Sigmoid colon (tissue), 7 donors: ENCODE measurements around the gene MED4. TPM values are rescaled to one million over a fixed set of nuclear protein-coding genes. Genes with fewer than 3 reads are reported as not detected.

Source experiments
- DNase-seq: peaks from one replicate; pipeline ENCODE4 v3.0.0-alpha.2; 2019
- H3K27ac ChIP-seq, 4 donors: fragments of 200-600 bp; sonication (generic); one replicate each; pipeline ENCODE4 v1.5.1; 2016 to 2019; ENCODE audit warnings: mild to moderate bottlenecking in 1 of 4
- H3K27me3 ChIP-seq, 3 donors: fragments of 200-600 bp; sonication (generic); one replicate each; pipeline ENCODE4 v1.5.1; 2019; ENCODE audit warnings: mild to moderate bottlenecking in 1 of 3
- H3K36me3 ChIP-seq, 4 donors: fragments of 200-600 bp; sonication (generic); one replicate each; pipeline ENCODE4 v1.5.1; 2016 to 2019
- H3K4me1 ChIP-seq, 4 donors: fragments of 200-600 bp; sonication (generic); one replicate each; pipeline ENCODE4 v1.5.1; 2017 to 2019
- H3K4me3 ChIP-seq, 4 donors: fragments of 200-600 bp; sonication (generic); one replicate each; pipeline ENCODE4 v1.5.1; 2017 to 2019; ENCODE audit warnings: mild to moderate bottlenecking in 2 of 4, moderate library complexity in 1 of 4
- H3K9me3 ChIP-seq, 4 donors: fragments of 200-600 bp in 3 of 4; sonication (generic) in 3 of 4; one replicate each; pipeline versions ENCODE4 v1.5.1 to v1.6.1; 2013 to 2019
- EP300 ChIP-seq, 4 donors: sonication (generic); formaldehyde crosslinking; IDR thresholded peaks; one replicate each; pipeline ENCODE4 v1.6.1; 2017; ENCODE audit warnings: antibody characterized with exemption in 4 of 4
- POLR2A ChIP-seq, 2 donors: fragments of 450-650 bp; IDR thresholded peaks; one replicate each; pipeline ENCODE4 v1.6.1; 2016; ENCODE audit warnings: antibody characterized with exemption in 2 of 2, mild to moderate bottlenecking in 2 of 2, moderate library complexity in 2 of 2
- POLR2AphosphoS5 ChIP-seq, 4 donors: sonication (generic); formaldehyde crosslinking; IDR thresholded peaks; one replicate each; pipeline ENCODE4 v1.6.1; 2017; ENCODE audit warnings: antibody characterized with exemption in 4 of 4
- WGBS, 2 donors: extraction: QIAGEN DNeasy Blood & Tissue Kit; methylation state at CpG; one replicate each; pipeline ENCODE4 v1.1.7; 2013; 5-methylcytosine and 5-hydroxymethylcytosine counted together
- intact Hi-C: fragments of 100-400 bp; cut with DNase I; formaldehyde crosslinking; loops from one replicate; pipeline ENCODE4 v1.15.1; 2023
- polyA plus RNA-seq, 3 donors: library from polyadenylated mRNA; stranded (reverse); fragments of 200-250 nt; gene quantifications; one replicate each; pipeline ENCODE4 v1.2.3, GENCODE V29; 2013
- total RNA-seq, 4 donors: library from RNA; depleted of rRNA; stranded (reverse); fragments of >200 nt; gene quantifications; one replicate each; pipeline ENCODE4 v1.1.0, GENCODE V29; 2016
- TF ChIP-seq, protein P1 (sequence below), 4 experiments: fragments of 450-650 bp in 3 of 4; fragments of 200-600 bp in 1 of 4; IDR thresholded peaks; one replicate each; pipeline ENCODE4 v1.5.1; 2016 to 2019; ENCODE audit warnings: antibody characterized with exemption in 4 of 4, mild to moderate bottlenecking in 3 of 4, moderate library complexity in 2 of 4
- donor health status: healthy with polysubstance abuse.
- donor health status: Bipolar disorder and iron deficiency.
- donor health status: healthy.

Gene MED4, protein sequence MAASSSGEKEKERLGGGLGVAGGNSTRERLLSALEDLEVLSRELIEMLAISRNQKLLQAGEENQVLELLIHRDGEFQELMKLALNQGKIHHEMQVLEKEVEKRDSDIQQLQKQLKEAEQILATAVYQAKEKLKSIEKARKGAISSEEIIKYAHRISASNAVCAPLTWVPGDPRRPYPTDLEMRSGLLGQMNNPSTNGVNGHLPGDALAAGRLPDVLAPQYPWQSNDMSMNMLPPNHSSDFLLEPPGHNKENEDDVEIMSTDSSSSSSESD
- total RNA-seq = 10 to 100 TPM; 38.5 to 63.5 (median 43.5) TPM
- polyA plus RNA-seq = 10 to 100 TPM; 49.9 to 76.9 (median 61.5) TPM

DNA sequence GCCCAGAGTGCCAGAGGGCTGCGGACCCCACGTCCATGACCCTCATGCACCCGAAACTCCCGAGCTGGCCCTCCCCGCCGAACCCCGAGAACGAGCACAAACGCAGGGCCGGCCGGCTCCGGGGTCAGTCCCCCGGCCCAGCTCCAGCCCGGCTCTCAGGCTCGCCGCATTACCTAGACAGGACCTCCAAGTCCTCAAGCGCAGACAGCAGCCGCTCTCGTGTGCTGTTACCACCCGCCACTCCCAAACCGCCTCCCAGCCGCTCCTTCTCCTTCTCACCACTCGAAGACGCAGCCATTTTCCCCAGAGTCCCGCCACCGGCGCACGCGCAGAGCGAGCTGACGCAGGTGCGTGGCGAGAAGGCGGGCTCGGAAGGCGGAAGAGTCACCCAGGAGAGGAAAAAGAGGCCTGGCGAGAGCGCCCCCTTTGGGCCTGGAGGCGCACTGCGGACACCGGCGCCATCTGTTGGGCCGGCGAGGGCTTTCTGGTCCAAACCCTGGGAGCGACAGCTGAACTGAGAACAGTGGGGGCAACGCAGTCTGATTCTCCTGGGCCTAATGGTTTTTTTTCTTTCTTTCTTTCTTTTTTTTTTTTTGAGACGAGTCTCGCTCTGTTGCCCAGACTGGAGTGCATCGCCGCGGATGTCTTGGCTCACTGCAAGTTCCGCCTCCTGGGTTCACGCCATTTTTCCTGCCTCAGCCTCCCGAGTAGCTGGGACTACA lies at the start of gene MED4:
Gene MED4, minus strand, starts transcription at position 324 of the 722 bp plus-strand sequence. Its CDS starts 26 bp downstream, at position 298.
- DNase-seq = peak; percentile 96
- Histone ChIP-seq H3K9me3 (no peaks in the 10 kb centered on the region), H3K27ac (peak within 1 kb of the TSS; percentile 78 to 88 (median 88)), H3K4me3 (peak within 1 kb of the TSS; percentile 80 to 95 (median 90)), H3K4me1 (peaks cover 0 to 40% (median 25%) of the 10 kb centered on the region in 4 donors), H3K36me3 (no peaks in the 10 kb centered on the region), H3K27me3 (no peaks in the 10 kb centered on the region)
- intact Hi-C loops = loop anchor here (1.0 to 5.0 kb wide), 5 partner anchors 30 to 437 kb away; partner anchors contain the start of genes ITM2B, NUDT15, RB1 and RCBTB2
- 10 to 11% methylated on average over 54 of the region's 54 CpGs for WGBS, 2 donors
- TF ChIP-seq EP300 (IDR thresholded peaks at IDR 0.05) (peak in 1 of 4 donors; percentile 74), POLR2AphosphoS5 (IDR thresholded peaks at IDR 0.05) (peak; percentile 96 to 98 (median 98)), POLR2A (IDR thresholded peaks at IDR 0.05) (peak; percentile 88 to 90)
- TF ChIP-seq, protein P1, sequence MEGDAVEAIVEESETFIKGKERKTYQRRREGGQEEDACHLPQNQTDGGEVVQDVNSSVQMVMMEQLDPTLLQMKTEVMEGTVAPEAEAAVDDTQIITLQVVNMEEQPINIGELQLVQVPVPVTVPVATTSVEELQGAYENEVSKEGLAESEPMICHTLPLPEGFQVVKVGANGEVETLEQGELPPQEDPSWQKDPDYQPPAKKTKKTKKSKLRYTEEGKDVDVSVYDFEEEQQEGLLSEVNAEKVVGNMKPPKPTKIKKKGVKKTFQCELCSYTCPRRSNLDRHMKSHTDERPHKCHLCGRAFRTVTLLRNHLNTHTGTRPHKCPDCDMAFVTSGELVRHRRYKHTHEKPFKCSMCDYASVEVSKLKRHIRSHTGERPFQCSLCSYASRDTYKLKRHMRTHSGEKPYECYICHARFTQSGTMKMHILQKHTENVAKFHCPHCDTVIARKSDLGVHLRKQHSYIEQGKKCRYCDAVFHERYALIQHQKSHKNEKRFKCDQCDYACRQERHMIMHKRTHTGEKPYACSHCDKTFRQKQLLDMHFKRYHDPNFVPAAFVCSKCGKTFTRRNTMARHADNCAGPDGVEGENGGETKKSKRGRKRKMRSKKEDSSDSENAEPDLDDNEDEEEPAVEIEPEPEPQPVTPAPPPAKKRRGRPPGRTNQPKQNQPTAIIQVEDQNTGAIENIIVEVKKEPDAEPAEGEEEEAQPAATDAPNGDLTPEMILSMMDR (IDR thresholded peaks at IDR 0.05) = peak; percentile 96 to 99 (median 98)

DNA sequence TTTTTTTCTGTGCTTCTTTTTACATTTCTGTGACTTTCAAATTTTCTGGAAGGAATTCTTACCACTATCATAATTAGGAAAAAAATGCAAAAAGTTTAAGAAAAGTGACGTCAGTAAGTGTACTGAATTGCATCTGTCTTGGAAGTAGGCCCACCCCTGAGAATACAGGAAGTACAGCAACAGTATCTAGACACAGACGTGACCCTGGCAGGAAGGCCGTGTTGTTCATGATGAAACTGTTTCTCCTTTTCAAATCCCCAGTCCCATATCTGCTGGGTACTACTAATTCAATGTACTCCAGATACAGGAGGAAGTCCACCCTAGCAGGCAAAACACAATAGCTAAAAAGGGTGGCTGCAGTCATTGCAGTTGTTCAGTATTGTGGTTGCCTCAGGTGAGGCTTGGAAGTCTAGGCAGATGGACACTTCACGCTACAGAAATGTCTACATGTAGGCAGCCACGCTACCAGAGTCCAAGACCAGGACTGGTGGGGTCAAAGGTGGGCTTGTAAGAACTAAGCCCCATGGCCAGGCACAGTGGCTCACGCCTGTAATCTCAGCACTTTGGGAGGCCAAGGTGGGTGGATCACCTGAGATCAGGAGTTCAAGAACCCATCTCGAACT lies 49.6 kb upstream of the MED4 start:
- Histone ChIP-seq H3K27me3 (no peaks in the 10 kb centered on the region), H3K4me3 (no peak overlapping the region), H3K27ac (peak overlapping the region; percentile 11 to 53 (median 38)), H3K36me3 (no peaks in the 10 kb centered on the region), H3K9me3 (no peaks in the 10 kb centered on the region), H3K4me1 (peaks cover 0 to 11% (median 7%) of the 10 kb centered on the region in 4 donors)
- DNase-seq = no peak
- intact Hi-C loops = no loop called here
- TF ChIP-seq POLR2AphosphoS5 (IDR thresholded peaks at IDR 0.05) = peak in 1 of 4 donors; percentile 9
- TF ChIP-seq EP300 (IDR thresholded peaks at IDR 0.05) = no peak
- 67 to 82% methylated on average over 7 of the region's 7 CpGs for WGBS, 2 donors

DNA sequence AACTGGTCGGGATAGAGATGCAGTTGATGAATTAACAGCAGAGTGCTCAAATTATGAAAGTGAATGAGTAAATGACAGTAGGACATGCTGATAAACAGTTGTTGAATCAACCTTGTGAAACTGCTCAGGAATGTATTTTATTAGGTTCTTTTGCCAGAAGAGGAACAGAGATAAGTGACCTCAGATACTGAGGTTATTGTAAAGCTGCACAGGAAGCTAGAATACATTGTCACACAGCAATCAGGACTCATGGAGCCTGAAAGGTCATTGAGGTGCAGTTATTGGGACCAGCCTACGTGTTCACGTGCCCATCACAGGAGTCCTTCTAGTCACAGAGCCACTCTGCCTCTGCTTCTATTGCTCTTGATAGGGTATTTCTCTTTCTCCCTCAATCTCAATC lies 47.5 kb upstream of the MED4 start:
- no peaks in the 10 kb centered on the region for H3K27me3 ChIP-seq
- TF ChIP-seq POLR2AphosphoS5 (IDR thresholded peaks at IDR 0.05) (no peak), POLR2A (IDR thresholded peaks at IDR 0.05) (no peak), EP300 (IDR thresholded peaks at IDR 0.05) (no peak)
- TF ChIP-seq, protein P1 (IDR thresholded peaks at IDR 0.05) = no peak
- H3K36me3 ChIP-seq = no peaks in the 10 kb centered on the region
- no peak overlapping the region for H3K27ac ChIP-seq
- no peak for DNase-seq
- 78 to 81% methylated on average over 3 of the region's 3 CpGs for WGBS, 2 donors
- H3K4me3 ChIP-seq = no peak overlapping the region
- no peaks in the 10 kb centered on the region for H3K9me3 ChIP-seq
- intact Hi-C loops = no loop called here
- H3K4me1 ChIP-seq = peaks cover 0 to 11% (median 7%) of the 10 kb centered on the region in 4 donors

DNA sequence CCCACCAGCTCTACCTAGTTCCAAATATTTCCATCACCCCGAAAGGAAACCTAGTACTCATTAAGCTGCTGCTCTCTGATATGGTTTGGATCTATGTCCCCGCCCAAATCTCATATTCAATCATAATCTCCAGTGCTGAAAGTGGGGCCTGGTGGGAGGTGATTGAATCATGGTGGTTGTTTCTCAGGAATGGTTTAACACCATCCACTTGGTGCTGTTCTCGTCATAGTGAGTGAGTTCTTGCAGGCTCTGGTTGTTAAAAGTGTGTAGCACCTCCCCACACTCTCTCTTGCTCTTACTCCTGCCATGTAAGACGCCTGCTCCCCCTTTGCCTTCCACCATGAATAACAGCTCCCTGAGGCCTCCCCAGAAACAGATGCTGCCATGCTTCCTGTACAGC lies 43.4 kb upstream of the MED4 start:
- 89 to 95% methylated on average over 4 of the region's 4 CpGs for WGBS, 2 donors
- no peaks in the 10 kb centered on the region for H3K4me1 ChIP-seq
- H3K9me3 ChIP-seq = no peaks in the 10 kb centered on the region
- TF ChIP-seq POLR2AphosphoS5 (IDR thresholded peaks at IDR 0.05) = no peak
- TF ChIP-seq, protein P1 (IDR thresholded peaks at IDR 0.05) = no peak
- no peak for TF ChIP-seq EP300 (IDR thresholded peaks at IDR 0.05)
- TF ChIP-seq POLR2A (IDR thresholded peaks at IDR 0.05) = no peak
- DNase-seq = no peak
- H3K36me3 ChIP-seq = no peaks in the 10 kb centered on the region
- H3K27me3 ChIP-seq = no peaks in the 10 kb centered on the region
- H3K27ac ChIP-seq = no peak overlapping the region
- intact Hi-C loops = no loop called here
- H3K4me3 ChIP-seq = no peak overlapping the region

DNA sequence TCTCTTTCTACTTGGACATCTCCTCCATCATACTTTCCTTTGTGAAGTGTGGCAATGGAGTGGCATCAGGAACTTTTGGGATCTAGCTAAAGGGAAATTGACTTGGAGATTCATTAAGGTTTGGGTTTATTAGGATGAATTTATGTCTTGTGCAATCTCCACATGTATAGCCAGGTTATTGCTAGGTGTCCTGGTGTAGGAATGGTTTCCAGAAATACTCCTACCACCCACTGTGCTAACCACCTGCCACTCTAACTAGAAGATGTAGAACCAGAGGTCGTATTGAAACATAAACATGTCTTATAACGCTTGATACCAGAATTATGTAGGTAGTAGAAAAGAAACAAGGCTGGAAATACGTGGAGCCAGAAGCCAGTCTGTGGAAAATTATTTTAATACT lies 38.1 kb upstream of the MED4 start:
- no peaks in the 10 kb centered on the region for H3K27me3 ChIP-seq
- 72% methylated on average over 3 of the region's 3 CpGs for WGBS, 2 donors
- H3K9me3 ChIP-seq = no peaks in the 10 kb centered on the region
- H3K4me3 ChIP-seq = no peak overlapping the region
- intact Hi-C loops = no loop called here
- TF ChIP-seq, protein P1 (IDR thresholded peaks at IDR 0.05) = no peak
- TF ChIP-seq POLR2A (IDR thresholded peaks at IDR 0.05) = no peak
- TF ChIP-seq POLR2AphosphoS5 (IDR thresholded peaks at IDR 0.05) = no peak
- no peak for TF ChIP-seq EP300 (IDR thresholded peaks at IDR 0.05)
- DNase-seq = no peak
- H3K4me1 ChIP-seq = peaks cover 0 to under 1% (median 0%) of the 10 kb centered on the region in 4 donors
- H3K36me3 ChIP-seq = no peaks in the 10 kb centered on the region
- H3K27ac ChIP-seq = no peak overlapping the region
